HepG2 (cell line): ENCODE results near the gene CACNB4. TPM values are rescaled to one million over a fixed set of nuclear protein-coding genes. Genes with fewer than 3 reads are reported as not detected.

Experiments used
- ATAC-seq: fragments of 200-7000 bp; cut with Tn5 transposase; 3 replicates; pipeline ENCODE4 v1.9.1; 2020; ENCODE audit warnings: mild to moderate bottlenecking, moderate library complexity
- BruUV-seq: library from RNA; stranded (reverse); fragments of 400-500 nt; replicated peaks from 2 replicates; lab custom pipeline; 2021; lab: Mats Ljungman, UMichigan
- CTCF ChIA-PET: fragments of 300-600 bp; formaldehyde crosslinking; extraction: SDS; loops from one replicate; lab custom pipeline; 2021; ENCODE audit warnings: low total read pairs, inconsistent platforms, low intra/inter-chr PET ratio; lab: Yijun Ruan, JAX
- POLR2A ChIA-PET: fragments of 350-600 bp; sonication (Branson Sonifier 250); formaldehyde crosslinking; loops from one replicate; lab custom pipeline; 2020; ENCODE audit warnings: antibody characterized with exemption, inconsistent platforms; lab: Yijun Ruan, JAX
- DNase-seq: peaks from one replicate; pipeline ENCODE4 v3.0.0-alpha.2; 2015; ENCODE audit warnings: low spot score
- FAIRE-seq: peaks from 3 replicates; lab custom pipeline; 2011; peaks lifted over from hg19 to GRCh38; lab: Jason Lieb, UNC
- H2AFZ ChIP-seq: one replicate; pipeline ENCODE4 v1.6.1; 2011; ENCODE audit warnings: low read length, inconsistent platforms
- H3K27ac ChIP-seq: fragments of 300-600 bp; 3 replicates; pipeline ENCODE4 v1.8.0; 2011; ENCODE audit warnings: mixed run types, mild to moderate bottlenecking, mixed read lengths, low read length, inconsistent platforms; ENCODE audit not compliant: insufficient read depth; ENCODE audit errors: extremely low read length
- H3K27me3 ChIP-seq, 2 experiments: fragments of 200-600 bp in 1 of 2; 2 replicates in 1 of 2; 3 replicates in 1 of 2; pipeline versions ENCODE4 v1.6.0 to v1.8.0; 2011; ENCODE audit warnings: low read length in 2 of 2, mild to moderate bottlenecking in 2 of 2, moderate library complexity in 2 of 2, inconsistent platforms in 1 of 2; ENCODE audit not compliant: insufficient read depth in 2 of 2, control insufficient read depth in 1 of 2
- H3K36me3 ChIP-seq, 2 experiments: fragments of 200-600 bp in 1 of 2; replicated peaks in 1 of 2; 2 replicates in 1 of 2; 3 replicates in 1 of 2; pipeline versions ENCODE4 v1.5.1 to v1.8.0; 2011; ENCODE audit warnings: low read length in 2 of 2, inconsistent platforms in 1 of 2; ENCODE audit not compliant: insufficient read depth in 2 of 2, control insufficient read depth in 1 of 2
- H3K4me1 ChIP-seq: 2 replicates; pipeline ENCODE4 v1.5.1; 2012; ENCODE audit warnings: low read length, inconsistent platforms; ENCODE audit not compliant: insufficient read depth
- H3K4me2 ChIP-seq: 2 replicates; pipeline ENCODE4 v1.6.0; 2011; ENCODE audit warnings: low read depth, low read length, inconsistent platforms
- H3K4me3 ChIP-seq, 3 experiments: fragments of 200-600 bp in 1 of 3; sonication (generic), shearing (Covaris generic) in 1 of 3; replicated peaks in 1 of 3; 2 replicates each; pipeline ENCODE4 v1.5.1; 2011 to 2016; ENCODE audit warnings: low read length in 3 of 3, inconsistent platforms in 2 of 3, low read depth in 2 of 3, mild to moderate bottlenecking in 2 of 3, control low read depth in 1 of 3, mixed read lengths in 1 of 3; ENCODE audit not compliant: insufficient read depth in 1 of 3
- H3K79me2 ChIP-seq: one replicate; pipeline ENCODE4 v1.6.1; 2011; ENCODE audit warnings: low read length, inconsistent platforms; ENCODE audit not compliant: insufficient read depth
- H3K9ac ChIP-seq: 2 replicates; pipeline ENCODE4 v1.6.0; 2011; ENCODE audit warnings: mild to moderate bottlenecking, low read depth, low read length, inconsistent platforms; ENCODE audit not compliant: insufficient read depth
- H3K9me3 ChIP-seq: 2 replicates; pipeline ENCODE4 v1.5.1; 2012; ENCODE audit warnings: mild to moderate bottlenecking, low read length
- H4K20me1 ChIP-seq: 2 replicates; pipeline ENCODE4 v1.6.0; 2011; ENCODE audit warnings: inconsistent platforms, mild to moderate bottlenecking, low read length, moderate library complexity; ENCODE audit not compliant: insufficient read depth
- FOXM1 ChIP-seq: sonication (generic); formaldehyde crosslinking; IDR thresholded peaks from 2 replicates; pipeline ENCODE4 v1.5.0; 2020; ENCODE audit warnings: missing genetic modification reagents
- HHEX ChIP-seq: IDR thresholded peaks from 2 replicates; pipeline ENCODE4 v1.6.1; 2016; ENCODE audit warnings: control low read depth
- ISL2 ChIP-seq: sonication (generic); formaldehyde crosslinking; IDR thresholded peaks from 2 replicates; pipeline ENCODE4 v1.5.0; 2020; ENCODE audit warnings: missing genetic modification reagents
- KDM5B ChIP-seq: sonication (generic); formaldehyde crosslinking; IDR thresholded peaks from 2 replicates; pipeline ENCODE4 v1.4.0; 2020; ENCODE audit warnings: missing genetic modification reagents, mild to moderate bottlenecking, borderline replicate concordance
- PAXIP1 ChIP-seq: sonication (generic); formaldehyde crosslinking; conservative IDR thresholded peaks from 2 replicates; pipeline ENCODE4 v1.4.0; 2020; ENCODE audit warnings: mild to moderate bottlenecking, missing genetic modification reagents, moderate library complexity
- POLR2AphosphoS5 ChIP-seq: IDR thresholded peaks from 2 replicates; pipeline ENCODE4 v1.6.1; 2012; ENCODE audit warnings: low read depth, low read length
- ZBTB39 ChIP-seq: sonication (generic); formaldehyde crosslinking; IDR thresholded peaks from 2 replicates; pipeline ENCODE4 v1.5.0; 2020; ENCODE audit warnings: missing genetic modification reagents
- ZBTB43 ChIP-seq: sonication (generic); formaldehyde crosslinking; conservative IDR thresholded peaks from 2 replicates; pipeline ENCODE4 v1.4.0; 2020; ENCODE audit warnings: missing genetic modification reagents
- ZNF143 ChIP-seq: sonication (generic); formaldehyde crosslinking; IDR thresholded peaks from 2 replicates; pipeline ENCODE4 v1.4.0; 2020; ENCODE audit warnings: missing genetic modification reagents
- ZNF274 ChIP-seq: sonication (generic); formaldehyde crosslinking; IDR thresholded peaks from 2 replicates; pipeline ENCODE4 v1.5.1; 2020; ENCODE audit warnings: mild to moderate bottlenecking, missing genetic modification reagents
- ZNF83 ChIP-seq: sonication (generic); formaldehyde crosslinking; IDR thresholded peaks from 2 replicates; pipeline ENCODE4 v1.4.0; 2020; ENCODE audit warnings: missing genetic modification reagents, mild to moderate bottlenecking, borderline replicate concordance
- WGBS: methylation state at CpG from one replicate; pipeline ENCODE4 v1.1.6; 2017; ENCODE audit warnings: low lambda C conversion rate; 5-methylcytosine and 5-hydroxymethylcytosine counted together
- in situ Hi-C: cut with HindIII; loops from 2 replicates; pipeline ENCODE4 v1.10.0; 2017; ENCODE audit warnings: low pct_unique_long_range_greater_than_20kb; ENCODE audit not compliant: extremely low pct_ligation_motif_present
- intact Hi-C: fragments of 100-400 bp; cut with micrococcal nuclease; formaldehyde crosslinking; loops from one replicate; pipeline ENCODE4 v1.10.0; 2022; ENCODE audit not compliant: unreplicated experiment
- polyA plus RNA-seq, 8 experiments: library from polyadenylated mRNA; depleted of rRNA in 3 of 8; stranded (reverse) in 7 of 8; unstranded in 1 of 8; fragments of >200 nt; fragmentation: Illumina TruSeq in 4 of 8; extraction: Trizol in 4 of 8; gene quantifications; 2 replicates each; pipeline versions ENCODE4 v1.2.1 to v1.2.3, GENCODE V29; 2011 to 2016; ENCODE audit warnings: low read depth in 4 of 8, missing spikeins in 1 of 8, mixed read lengths in 1 of 8; ENCODE audit not compliant: insufficient read depth in 1 of 8
- total RNA-seq, 5 experiments: library from RNA; depleted of rRNA; stranded (reverse); fragments of >200 nt; fragmentation: Illumina TruSeq; extraction: Trizol; gene quantifications; 2 replicates each; pipeline ENCODE4 v1.2.3, GENCODE V29; 2016; ENCODE audit warnings: low read depth in 1 of 5
- TF ChIP-seq, protein P1 (sequence below): sonication (generic); formaldehyde crosslinking; IDR thresholded peaks from 2 replicates; pipeline ENCODE4 v1.9.0; 2022; ENCODE audit warnings: missing genetic modification reagents, mild to moderate bottlenecking, borderline replicate concordance
- TF ChIP-seq, protein P2 (sequence below): sonication (generic); formaldehyde crosslinking; conservative IDR thresholded peaks from 2 replicates; pipeline ENCODE4 v1.8.0; 2022; ENCODE audit warnings: mild to moderate bottlenecking, moderate library complexity, missing genetic modification reagents

CACNB4 gene
- total and polyA plus RNA-seq, 2 of the 13 experiments (the other 11 are each of a cell fraction or from before 2014, with no cell fraction given), result 5.1 to 14.3 TPM

- Histone ChIP-seq H3K79me2 (no peaks in the 10 kb centered on the region), H3K4me2 (peak overlapping the region; percentile 38), H3K4me1 (peaks cover 23% of the 10 kb centered on the region), H3K9me3 (no peaks in the 10 kb centered on the region), H3K36me3 (no peaks in the 10 kb centered on the region), H2AFZ (no peak overlapping the region), H3K27me3 (no peaks in the 10 kb centered on the region), H3K9ac (0 out of 2 replicates have a peak overlapping the region, but pooled peaks have one; percentile 21), H3K27ac (peak overlapping the region; percentile 7), H4K20me1 (no peaks in the 10 kb centered on the region), H3K4me3 (no peak overlapping the region; a peak in 1 of 6 replicates)
- POLR2A ChIA-PET, result no interaction called here
- CTCF ChIA-PET, result no interaction called here
- in situ Hi-C loops, result loop anchor here (25.0 kb wide), 1 partner anchor 378 kb away; no protein-coding TSS in a partner anchor
- BruUV-seq, result no TSS peak
- FAIRE-seq, result no peak
- no peak for DNase-seq
- peak; percentile 72 for ATAC-seq
- intact Hi-C loops, result loop anchor here (5.0 kb wide), 1 partner anchor 383 kb away; no protein-coding TSS in a partner anchor
- WGBS, result 5% methylated on average over 5 of the region's 5 CpGs
- TF ChIP-seq, protein P1, sequence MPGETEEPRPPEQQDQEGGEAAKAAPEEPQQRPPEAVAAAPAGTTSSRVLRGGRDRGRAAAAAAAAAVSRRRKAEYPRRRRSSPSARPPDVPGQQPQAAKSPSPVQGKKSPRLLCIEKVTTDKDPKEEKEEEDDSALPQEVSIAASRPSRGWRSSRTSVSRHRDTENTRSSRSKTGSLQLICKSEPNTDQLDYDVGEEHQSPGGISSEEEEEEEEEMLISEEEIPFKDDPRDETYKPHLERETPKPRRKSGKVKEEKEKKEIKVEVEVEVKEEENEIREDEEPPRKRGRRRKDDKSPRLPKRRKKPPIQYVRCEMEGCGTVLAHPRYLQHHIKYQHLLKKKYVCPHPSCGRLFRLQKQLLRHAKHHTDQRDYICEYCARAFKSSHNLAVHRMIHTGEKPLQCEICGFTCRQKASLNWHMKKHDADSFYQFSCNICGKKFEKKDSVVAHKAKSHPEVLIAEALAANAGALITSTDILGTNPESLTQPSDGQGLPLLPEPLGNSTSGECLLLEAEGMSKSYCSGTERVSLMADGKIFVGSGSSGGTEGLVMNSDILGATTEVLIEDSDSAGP (CRISPR knock-in tag), result no peak
- TF ChIP-seq ZBTB39 (CRISPR knock-in tag) (no peak), ZNF274 (no peak), ISL2 (CRISPR knock-in tag) (no peak), PAXIP1 (CRISPR knock-in tag) (no peak), ZBTB43 (CRISPR knock-in tag) (no peak), HHEX (CRISPR knock-in tag) (no peak), ZNF143 (CRISPR knock-in tag) (no peak), FOXM1 (CRISPR knock-in tag) (no peak), POLR2AphosphoS5 (no peak), ZNF83 (CRISPR knock-in tag) (no peak), KDM5B (CRISPR knock-in tag) (no peak)
- TF ChIP-seq, protein P2, sequence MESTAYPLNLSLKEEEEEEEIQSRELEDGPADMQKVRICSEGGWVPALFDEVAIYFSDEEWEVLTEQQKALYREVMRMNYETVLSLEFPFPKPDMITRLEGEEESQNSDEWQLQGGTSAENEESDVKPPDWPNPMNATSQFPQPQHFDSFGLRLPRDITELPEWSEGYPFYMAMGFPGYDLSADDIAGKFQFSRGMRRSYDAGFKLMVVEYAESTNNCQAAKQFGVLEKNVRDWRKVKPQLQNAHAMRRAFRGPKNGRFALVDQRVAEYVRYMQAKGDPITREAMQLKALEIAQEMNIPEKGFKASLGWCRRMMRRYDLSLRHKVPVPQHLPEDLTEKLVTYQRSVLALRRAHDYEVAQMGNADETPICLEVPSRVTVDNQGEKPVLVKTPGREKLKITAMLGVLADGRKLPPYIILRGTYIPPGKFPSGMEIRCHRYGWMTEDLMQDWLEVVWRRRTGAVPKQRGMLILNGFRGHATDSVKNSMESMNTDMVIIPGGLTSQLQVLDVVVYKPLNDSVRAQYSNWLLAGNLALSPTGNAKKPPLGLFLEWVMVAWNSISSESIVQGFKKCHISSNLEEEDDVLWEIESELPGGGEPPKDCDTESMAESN (CRISPR knock-in tag), result no peak
Observed at GRCh38 chr2:152015552-152015951, 83.3 kb downstream of the CACNB4 start.
